PC-3 (cell line): ENCODE measurements around the gene ALPG. TPM values are rescaled to one million over a fixed set of nuclear protein-coding genes. Genes with fewer than 3 reads are reported as not detected.

Source experiments
- ATAC-seq: fragments of 200-7000 bp; cut with Tn5 transposase; 2 replicates; pipeline ENCODE4 v1.9.1; 2020; ENCODE audit warnings: mild to moderate bottlenecking, moderate library complexity
- Bru-seq: library from RNA; stranded (reverse); fragments of 400-500 nt; gene quantifications from one replicate; lab custom pipeline; 2021; lab: Mats Ljungman, UMichigan
- BruChase-seq, 2 experiments: library from RNA; stranded (reverse); fragments of 400-500 nt; gene quantifications; one replicate each; lab custom pipeline; 2021; lab: Mats Ljungman, UMichigan
- BruUV-seq: library from RNA; stranded (reverse); fragments of 400-500 nt; replicated peaks from 2 replicates; lab custom pipeline; 2021; lab: Mats Ljungman, UMichigan
- CTCF ChIA-PET: fragments of 300-600 bp; sonication (Branson Sonifier 250); formaldehyde crosslinking; loops from one replicate; lab custom pipeline; 2022; ENCODE audit warnings: antibody characterized with exemption; lab: Charles Lee
- POLR2A ChIA-PET: fragments of 300-600 bp; sonication (Branson Sonifier 250); formaldehyde crosslinking; loops from one replicate; lab custom pipeline; 2022; ENCODE audit warnings: antibody characterized with exemption; ENCODE audit not compliant: unreplicated experiment; lab: Charles Lee
- DNase-seq: peaks from one replicate; pipeline ENCODE4 v3.0.0-alpha.2; 2015
- H2AFZ ChIP-seq: fragments of 300-600 bp; sonication (generic); 2 replicates; pipeline ENCODE4 v1.6.0; 2016; ENCODE audit warnings: antibody characterized with exemption, low read length
- H3F3A ChIP-seq: fragments of 300-600 bp; sonication (generic); one replicate; pipeline ENCODE4 v1.6.0; 2017; ENCODE audit warnings: antibody characterized with exemption, low read length, control low read depth, mild to moderate bottlenecking; ENCODE audit not compliant: unreplicated experiment
- H3K27ac ChIP-seq: fragments of 300-600 bp; sonication (generic); 2 replicates; pipeline ENCODE4 v1.5.1; 2016; ENCODE audit warnings: mild to moderate bottlenecking, low read length
- H3K27me3 ChIP-seq: fragments of 300-600 bp; sonication (generic); 2 replicates; pipeline ENCODE4 v1.6.1; 2016; ENCODE audit warnings: low read length, mixed read lengths
- H3K36me3 ChIP-seq: fragments of 300-600 bp; sonication (generic); 2 replicates; pipeline ENCODE4 v1.6.1; 2016; ENCODE audit warnings: low read depth, mixed run types, low read length, mixed read lengths
- H3K4me1 ChIP-seq: fragments of 300-600 bp; sonication (generic); 2 replicates; pipeline ENCODE4 v1.5.1; 2016; ENCODE audit warnings: low read length; ENCODE audit not compliant: insufficient read depth
- H3K4me2 ChIP-seq: fragments of 300-600 bp; sonication (generic); 2 replicates; pipeline ENCODE4 v1.6.0; 2016; ENCODE audit warnings: low read length
- H3K4me3 ChIP-seq: fragments of 300-600 bp; sonication (generic); 2 replicates; pipeline ENCODE4 v1.5.1; 2016; ENCODE audit warnings: mild to moderate bottlenecking, low read length, mixed read lengths
- H3K79me2 ChIP-seq: fragments of 300-600 bp; sonication (generic); 2 replicates; pipeline ENCODE4 v1.6.1; 2017; ENCODE audit warnings: low read length, mixed read lengths
- H3K9ac ChIP-seq: fragments of 300-600 bp; sonication (generic); 2 replicates; pipeline ENCODE4 v1.6.0; 2016; ENCODE audit warnings: mild to moderate bottlenecking, low read length
- H3K9me2 ChIP-seq: fragments of 300-600 bp; sonication (generic); replicated peaks from 2 replicates; pipeline ENCODE4 v1.6.1; 2016; ENCODE audit warnings: mixed run types, low read length, mixed read lengths
- H3K9me3 ChIP-seq: fragments of 300-600 bp; sonication (generic); 2 replicates; pipeline ENCODE4 v1.6.1; 2016; ENCODE audit warnings: low read length, mixed read lengths
- H4K20me1 ChIP-seq: fragments of 300-600 bp; sonication (generic); 2 replicates; pipeline ENCODE4 v1.6.1; 2016; ENCODE audit warnings: low read length, mixed read lengths
- EZH2 ChIP-seq: fragments of 300-600 bp; sonication (generic); IDR thresholded peaks from one replicate; pipeline ENCODE4 v1.6.1; 2017; ENCODE audit warnings: antibody characterized with exemption, mild to moderate bottlenecking, low read length; ENCODE audit not compliant: unreplicated experiment
- EZH2phosphoT487 ChIP-seq: fragments of 300-600 bp; sonication (generic); IDR thresholded peaks from 2 replicates; pipeline ENCODE4 v1.6.1; 2018; ENCODE audit warnings: mild to moderate bottlenecking, antibody characterized with exemption, low read length, borderline replicate concordance
- intact Hi-C: fragments of 100-400 bp; cut with micrococcal nuclease; formaldehyde crosslinking; loops from 2 replicates; pipeline ENCODE4 v1.9.0; 2023
- long read RNA-seq: library from polyadenylated mRNA; unstranded; transcript quantifications from one replicate; pipeline ENCODE4 v2.0.0, GENCODE V29; 2021; ENCODE audit not compliant: unreplicated experiment
- total RNA-seq: library from RNA; depleted of rRNA; stranded (reverse); fragments of >200 nt; gene quantifications from 2 replicates; pipeline ENCODE4 v1.2.3, GENCODE V29; 2014; rRNA removed
- TF ChIP-seq, protein P1 (sequence below): fragments of 300-600 bp; sonication (generic); conservative IDR thresholded peaks from 2 replicates; pipeline ENCODE4 v1.5.1; 2017; ENCODE audit warnings: antibody characterized with exemption, low read depth, mild to moderate bottlenecking, low read length

ALPG gene
- total RNA-seq (0.12 and 0.18 TPM in 2 replicates), Bru-seq, nascent RNA (not detected), BruChase-seq, experiment 1, labeled RNA remaining after a 6-hour chase (percentile 19 among the genes with signal in this experiment), BruChase-seq, experiment 2, labeled RNA remaining after a 2-hour chase (percentile 8 among the genes with signal in this experiment)
- long read RNA-seq, result 0 reads

- H3K79me2 ChIP-seq, result no peaks in the 10 kb centered on the region
- DNase-seq (no peak), ATAC-seq (no peak)
- CTCF ChIA-PET, result no interaction called here
- H2AFZ ChIP-seq, result no peak within 1 kb of the TSS
- no peaks in the 10 kb centered on the region for H3K4me1 ChIP-seq
- H3K4me2 ChIP-seq, result no peak within 1 kb of the TSS
- POLR2A ChIA-PET, result no interaction called here
- no TSS peak for BruUV-seq
- no peaks in the 10 kb centered on the region for H3F3A ChIP-seq
- intact Hi-C loops, result no loop called here
- no peaks in the 10 kb centered on the region for H3K36me3 ChIP-seq
- no peaks in the 10 kb centered on the region for H3K9me2 ChIP-seq
- H3K27ac ChIP-seq, result no peak within 1 kb of the TSS
- no peaks in the 10 kb centered on the region for H3K27me3 ChIP-seq
- TF ChIP-seq EZH2 (no peak), EZH2phosphoT487 (no peak)
- TF ChIP-seq, protein P1, sequence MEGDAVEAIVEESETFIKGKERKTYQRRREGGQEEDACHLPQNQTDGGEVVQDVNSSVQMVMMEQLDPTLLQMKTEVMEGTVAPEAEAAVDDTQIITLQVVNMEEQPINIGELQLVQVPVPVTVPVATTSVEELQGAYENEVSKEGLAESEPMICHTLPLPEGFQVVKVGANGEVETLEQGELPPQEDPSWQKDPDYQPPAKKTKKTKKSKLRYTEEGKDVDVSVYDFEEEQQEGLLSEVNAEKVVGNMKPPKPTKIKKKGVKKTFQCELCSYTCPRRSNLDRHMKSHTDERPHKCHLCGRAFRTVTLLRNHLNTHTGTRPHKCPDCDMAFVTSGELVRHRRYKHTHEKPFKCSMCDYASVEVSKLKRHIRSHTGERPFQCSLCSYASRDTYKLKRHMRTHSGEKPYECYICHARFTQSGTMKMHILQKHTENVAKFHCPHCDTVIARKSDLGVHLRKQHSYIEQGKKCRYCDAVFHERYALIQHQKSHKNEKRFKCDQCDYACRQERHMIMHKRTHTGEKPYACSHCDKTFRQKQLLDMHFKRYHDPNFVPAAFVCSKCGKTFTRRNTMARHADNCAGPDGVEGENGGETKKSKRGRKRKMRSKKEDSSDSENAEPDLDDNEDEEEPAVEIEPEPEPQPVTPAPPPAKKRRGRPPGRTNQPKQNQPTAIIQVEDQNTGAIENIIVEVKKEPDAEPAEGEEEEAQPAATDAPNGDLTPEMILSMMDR, result no peak
- H3K9ac ChIP-seq, result no peak within 1 kb of the TSS
- no peaks in the 10 kb centered on the region for H3K9me3 ChIP-seq
- H3K4me3 ChIP-seq, result no peak within 1 kb of the TSS
- H4K20me1 ChIP-seq, result no peaks in the 10 kb centered on the region
Measured at GRCh38 chr2:232406556-232407310, at the start of gene ALPG. Gene ALPG, plus strand, starts transcription at chr2:232406844. Its CDS starts 51 bp downstream, at chr2:232406895.

- Histone ChIP-seq H3K36me3 (no peaks in the 10 kb centered on the region), H3K4me2 (no peak overlapping the region), H3K9me3 (no peaks in the 10 kb centered on the region), H3K27me3 (no peaks in the 10 kb centered on the region), H3K79me2 (no peaks in the 10 kb centered on the region), H3K27ac (no peak overlapping the region), H3K4me3 (no peak overlapping the region), H2AFZ (no peak overlapping the region), H4K20me1 (no peaks in the 10 kb centered on the region), H3K4me1 (peaks cover 4% of the 10 kb centered on the region; the same call in 1 of the 2 replicates), H3K9me2 (no peaks in the 10 kb centered on the region), H3F3A (no peaks in the 10 kb centered on the region), H3K9ac (no peak overlapping the region)
- CTCF ChIA-PET, result no interaction called here
- POLR2A ChIA-PET, result no interaction called here
- DNase-seq (no peak), ATAC-seq (no peak)
- no peak for TF ChIP-seq EZH2
- TF ChIP-seq EZH2phosphoT487, result no peak
- TF ChIP-seq, protein P1, result no peak
- intact Hi-C loops, result no loop called here
- BruUV-seq, result no TSS peak
Measured at GRCh38 chr2:232361646-232362045, 45.0 kb upstream of the ALPG start.
